ENCODE data around the gene DAAM2. TPM values are rescaled to one million over a fixed set of nuclear protein-coding genes. Genes with fewer than 3 reads are reported as not detected.

Gene DAAM2
- total RNA-seq, 1 experiment from 2014 or later, result 4.8 TPM

DNA sequence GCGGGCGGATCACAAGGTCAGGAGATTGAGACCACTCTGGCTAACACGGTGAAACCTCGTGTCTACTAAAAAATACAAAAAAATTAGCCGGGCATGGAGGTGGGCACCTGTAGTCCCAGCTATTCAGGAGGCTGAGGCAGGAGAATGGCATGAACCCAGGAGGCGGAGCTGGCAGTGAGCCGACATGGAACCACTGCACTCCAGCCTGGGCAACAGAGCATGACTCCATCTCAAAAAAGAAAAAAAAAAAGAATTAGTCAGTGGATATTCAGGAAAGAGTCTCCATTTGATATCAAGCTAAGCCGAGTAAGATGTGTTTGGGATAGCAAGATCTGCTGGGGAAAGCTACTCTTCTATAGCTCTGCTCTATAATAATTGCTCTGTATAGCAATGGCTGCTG is 101.1 kb downstream of the DAAM2 start:
- ChIA-PET CTCF (interaction anchor here (0.7 to 1.0 kb wide), 2 partner anchors 531 to 532 kb away, joined by 4 to 5 read pairs; no protein-coding TSS in a partner anchor), POLR2A (ENCODE audit: low non-redundant PET) (no interaction called here)
- no peak for DNase-seq (ENCODE audit: low spot score)
- H3K9me3 ChIP-seq (ENCODE audit: low read depth, low read length, poor library complexity, severe bottlenecking), result no peaks in the 10 kb centered on the region
- no peaks in the 10 kb centered on the region for H3K27me3 ChIP-seq (replicated peaks; ENCODE audit: insufficient read depth, low read depth, low read length, poor library complexity)
- no TSS peak for BruUV-seq (replicated peaks)
- intact Hi-C loops (cut with micrococcal nuclease; ENCODE audit: unreplicated experiment), result no loop called here
- no peaks in the 10 kb centered on the region for H3K36me3 ChIP-seq (ENCODE audit: insufficient read depth, low read length, poor library complexity, severe bottlenecking)
- TF ChIP-seq EZH2 (IDR thresholded peaks at IDR 0.05; ENCODE audit: borderline replicate concordance, low read depth, low read length, poor library complexity, severe bottlenecking), result no peak
- TF ChIP-seq, protein P1, sequence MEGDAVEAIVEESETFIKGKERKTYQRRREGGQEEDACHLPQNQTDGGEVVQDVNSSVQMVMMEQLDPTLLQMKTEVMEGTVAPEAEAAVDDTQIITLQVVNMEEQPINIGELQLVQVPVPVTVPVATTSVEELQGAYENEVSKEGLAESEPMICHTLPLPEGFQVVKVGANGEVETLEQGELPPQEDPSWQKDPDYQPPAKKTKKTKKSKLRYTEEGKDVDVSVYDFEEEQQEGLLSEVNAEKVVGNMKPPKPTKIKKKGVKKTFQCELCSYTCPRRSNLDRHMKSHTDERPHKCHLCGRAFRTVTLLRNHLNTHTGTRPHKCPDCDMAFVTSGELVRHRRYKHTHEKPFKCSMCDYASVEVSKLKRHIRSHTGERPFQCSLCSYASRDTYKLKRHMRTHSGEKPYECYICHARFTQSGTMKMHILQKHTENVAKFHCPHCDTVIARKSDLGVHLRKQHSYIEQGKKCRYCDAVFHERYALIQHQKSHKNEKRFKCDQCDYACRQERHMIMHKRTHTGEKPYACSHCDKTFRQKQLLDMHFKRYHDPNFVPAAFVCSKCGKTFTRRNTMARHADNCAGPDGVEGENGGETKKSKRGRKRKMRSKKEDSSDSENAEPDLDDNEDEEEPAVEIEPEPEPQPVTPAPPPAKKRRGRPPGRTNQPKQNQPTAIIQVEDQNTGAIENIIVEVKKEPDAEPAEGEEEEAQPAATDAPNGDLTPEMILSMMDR (conservative IDR thresholded peaks at IDR 0.05; ENCODE audit: low read depth, low read length), result no peak
- H3K27ac ChIP-seq (ENCODE audit: low read depth, low read length, poor library complexity, severe bottlenecking), result no peak overlapping the region
- no peaks in the 10 kb centered on the region for H3K4me1 ChIP-seq (ENCODE audit: insufficient read depth, low read length, poor library complexity, severe bottlenecking)
- H3K4me3 ChIP-seq (ENCODE audit: low read depth, low read length, poor library complexity, severe bottlenecking), result no peak overlapping the region

DNA sequence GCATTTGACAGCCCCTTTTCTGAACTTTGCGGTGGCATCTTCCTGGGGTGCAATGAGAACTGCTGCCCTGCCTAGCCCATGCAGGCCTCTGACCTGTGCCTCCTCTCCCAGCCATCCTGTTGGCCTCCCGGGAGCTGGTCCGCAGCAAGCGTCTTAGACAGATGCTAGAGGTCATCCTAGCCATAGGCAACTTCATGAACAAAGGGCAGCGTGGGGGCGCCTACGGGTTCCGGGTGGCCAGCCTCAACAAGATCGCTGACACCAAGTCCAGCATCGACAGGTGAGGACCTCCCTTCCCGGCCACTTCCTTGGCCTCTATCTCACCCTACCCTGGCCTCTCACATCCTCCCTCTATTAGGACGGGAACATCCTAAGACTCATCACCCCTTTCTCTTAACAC is 104.5 kb downstream of the DAAM2 start:
- POLR2A ChIA-PET (ENCODE audit: low non-redundant PET), result no interaction called here
- Histone ChIP-seq H3K36me3 (ENCODE audit: insufficient read depth, low read length, poor library complexity, severe bottlenecking) (no peaks in the 10 kb centered on the region), H3K4me1 (ENCODE audit: insufficient read depth, low read length, poor library complexity, severe bottlenecking) (no peaks in the 10 kb centered on the region), H3K9me3 (ENCODE audit: low read depth, low read length, poor library complexity, severe bottlenecking) (no peaks in the 10 kb centered on the region), H3K27ac (ENCODE audit: low read depth, low read length, poor library complexity, severe bottlenecking) (no peak overlapping the region), H3K27me3 (replicated peaks; ENCODE audit: insufficient read depth, low read depth, low read length, poor library complexity) (no peaks in the 10 kb centered on the region), H3K4me3 (ENCODE audit: low read depth, low read length, poor library complexity, severe bottlenecking) (no peak overlapping the region)
- no TSS peak for BruUV-seq (replicated peaks)
- TF ChIP-seq, protein P1 (conservative IDR thresholded peaks at IDR 0.05; ENCODE audit: low read depth, low read length), result no peak
- TF ChIP-seq EZH2 (IDR thresholded peaks at IDR 0.05; ENCODE audit: borderline replicate concordance, low read depth, low read length, poor library complexity, severe bottlenecking), result no peak
- CTCF ChIA-PET, result no interaction called here
- DNase-seq (ENCODE audit: low spot score), result no peak
- intact Hi-C loops (cut with micrococcal nuclease; ENCODE audit: unreplicated experiment), result no loop called here

DNA sequence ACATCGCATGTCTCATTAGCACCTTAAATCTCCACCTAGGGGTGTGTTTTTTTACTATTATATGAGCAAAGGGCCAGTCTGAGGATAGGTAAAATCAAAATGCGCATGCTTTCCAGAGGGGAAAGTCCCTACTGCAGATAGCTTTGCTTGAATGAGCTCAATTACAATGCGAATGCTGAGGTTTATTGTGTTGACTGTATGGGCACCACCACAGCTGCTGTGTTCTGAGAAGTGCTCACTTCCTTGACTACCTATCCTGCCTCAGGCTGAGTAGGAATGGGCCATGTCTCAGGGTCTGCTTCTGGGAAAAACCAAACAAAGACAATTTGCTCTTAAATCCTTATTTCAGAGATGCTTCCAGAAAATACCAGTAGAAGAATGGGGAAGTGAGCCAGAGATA is 105.5 kb downstream of the DAAM2 start:
- intact Hi-C loops (cut with micrococcal nuclease; ENCODE audit: unreplicated experiment), result no loop called here
- Histone ChIP-seq H3K27ac (ENCODE audit: low read depth, low read length, poor library complexity, severe bottlenecking) (no peak overlapping the region), H3K36me3 (ENCODE audit: insufficient read depth, low read length, poor library complexity, severe bottlenecking) (no peaks in the 10 kb centered on the region), H3K27me3 (replicated peaks; ENCODE audit: insufficient read depth, low read depth, low read length, poor library complexity) (no peaks in the 10 kb centered on the region), H3K9me3 (ENCODE audit: low read depth, low read length, poor library complexity, severe bottlenecking) (no peaks in the 10 kb centered on the region), H3K4me3 (ENCODE audit: low read depth, low read length, poor library complexity, severe bottlenecking) (no peak overlapping the region), H3K4me1 (ENCODE audit: insufficient read depth, low read length, poor library complexity, severe bottlenecking) (no peaks in the 10 kb centered on the region)
- POLR2A ChIA-PET (ENCODE audit: low non-redundant PET), result no interaction called here
- CTCF ChIA-PET, result no interaction called here
- no peak for DNase-seq (ENCODE audit: low spot score)
- no TSS peak for BruUV-seq (replicated peaks)
- no peak for TF ChIP-seq EZH2 (IDR thresholded peaks at IDR 0.05; ENCODE audit: borderline replicate concordance, low read depth, low read length, poor library complexity, severe bottlenecking)
- TF ChIP-seq, protein P1 (conservative IDR thresholded peaks at IDR 0.05; ENCODE audit: low read depth, low read length), result no peak

All from A673 (cell line).